Transverse colon (tissue), 4 donors: ENCODE measurements around the gene PABPC3. TPM values are rescaled to one million over a fixed set of nuclear protein-coding genes. Genes with fewer than 3 reads are reported as not detected.

Source experiments
- DNase-seq: peaks from one replicate; pipeline ENCODE4 v3.0.0-alpha.2; 2019
- H3K27ac ChIP-seq, 4 donors: fragments of 200-600 bp; sonication (generic); 2 replicates each; pipeline ENCODE4 v1.5.1; 2016 to 2018; ENCODE audit warnings: inconsistent platforms in 4 of 4
- H3K27me3 ChIP-seq: fragments of 200-600 bp; sonication (generic); 2 replicates; pipeline ENCODE4 v1.5.1; 2017; ENCODE audit warnings: inconsistent platforms
- H3K36me3 ChIP-seq, 4 donors: fragments of 200-600 bp; sonication (generic); 2 replicates each; pipeline ENCODE4 v1.5.1; 2017 to 2019; ENCODE audit warnings: inconsistent platforms in 4 of 4
- H3K4me1 ChIP-seq, 4 donors: fragments of 200-600 bp; sonication (generic); 2 replicates each; pipeline ENCODE4 v1.5.1; 2017 to 2020; ENCODE audit warnings: inconsistent platforms in 4 of 4
- H3K4me3 ChIP-seq, 4 donors: fragments of 200-600 bp; sonication (generic); 1 replicate in 1 of 4; 2 replicates in 3 of 4; pipeline versions ENCODE4 v1.5.1 to v1.6.1; 2017 to 2019; ENCODE audit warnings: inconsistent platforms in 4 of 4
- H3K9me3 ChIP-seq, 2 donors: fragments of 200-600 bp; sonication (generic); 2 replicates each; pipeline ENCODE4 v1.5.1; 2017 to 2019; ENCODE audit warnings: inconsistent platforms in 2 of 2
- EP300 ChIP-seq: sonication (generic); formaldehyde crosslinking; IDR thresholded peaks from one replicate; pipeline ENCODE4 v1.6.1; 2017; ENCODE audit warnings: antibody characterized with exemption, low read depth
- POLR2A ChIP-seq: fragments of 450-650 bp; IDR thresholded peaks from one replicate; pipeline ENCODE4 v1.6.1; 2016; ENCODE audit warnings: antibody characterized with exemption, mild to moderate bottlenecking, moderate library complexity
- POLR2AphosphoS5 ChIP-seq, 3 donors: sonication (generic); formaldehyde crosslinking; IDR thresholded peaks; one replicate each; pipeline ENCODE4 v1.6.1; 2016; ENCODE audit warnings: antibody characterized with exemption in 3 of 3
- WGBS, 2 donors: methylation state at CpG; one replicate each; pipeline ENCODE4 v1.1.5; 2018; ENCODE audit warnings: low coverage in 1 of 2; 5-methylcytosine and 5-hydroxymethylcytosine counted together
- in situ Hi-C, 4 donors: fragments of 200-750 bp; cut with MboI; loops; one replicate each; pipeline versions ENCODE4 v1.15.0 to v1.15.1; 2017; ENCODE audit warnings: low sequenced_read_pairs in 3 of 4, low pct_ligation_motif_present in 1 of 4, low pct_unique_long_range_greater_than_20kb in 1 of 4
- intact Hi-C: fragments of 100-400 bp; cut with DNase I; formaldehyde crosslinking; loops from one replicate; pipeline ENCODE4 v1.15.1; 2023; ENCODE audit warnings: low total_unique reads
- total RNA-seq, 4 donors: library from RNA; depleted of rRNA; stranded (reverse); fragments of >200 nt; gene quantifications; one replicate each; pipeline ENCODE4 v1.1.0, GENCODE V29; 2016
- TF ChIP-seq, protein P1 (sequence below), 5 experiments: fragments of 200-600 bp in 3 of 5; fragments of 450-650 bp in 2 of 5; sonication (generic) in 3 of 5; IDR thresholded peaks; 1 replicate in 2 of 5; 2 replicates in 3 of 5; pipeline ENCODE4 v1.5.1; 2016 to 2017; ENCODE audit warnings: antibody characterized with exemption in 5 of 5, inconsistent platforms in 3 of 5, mild to moderate bottlenecking in 2 of 5, moderate library complexity in 1 of 5

Gene PABPC3
- total RNA-seq, 4 donors from 2014 or later: 0.14 to 0.20 TPM; not detected in 2

DNA sequence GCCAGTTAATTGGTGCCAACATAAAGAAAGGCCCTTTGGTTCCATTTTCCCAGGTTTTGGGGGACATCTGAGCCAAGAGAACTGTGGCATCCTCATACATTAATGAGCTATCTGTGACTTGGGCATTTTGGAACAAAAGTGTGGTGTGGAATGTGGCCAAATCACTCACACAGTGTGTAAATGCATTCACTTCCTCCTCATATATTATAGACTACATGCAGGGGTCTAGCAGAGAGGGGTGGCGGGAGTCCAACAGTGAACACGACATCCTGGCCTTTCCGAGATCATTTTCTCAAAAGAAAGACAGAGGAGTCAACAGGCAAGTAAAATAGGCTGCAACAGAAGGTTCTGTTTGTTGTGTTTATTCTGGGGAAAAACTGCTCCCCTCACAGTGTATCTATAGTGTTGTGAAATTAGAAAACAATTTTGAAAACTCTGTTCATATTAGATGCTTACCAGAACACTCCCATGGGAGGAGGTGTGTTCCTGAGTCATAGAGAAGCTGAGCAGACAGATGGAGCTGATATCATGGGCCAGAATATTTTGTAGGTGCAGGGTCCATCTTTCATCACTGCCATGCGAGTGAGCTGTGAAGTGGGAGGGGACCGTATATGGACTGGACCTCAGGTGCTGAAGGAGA lies 36.9 kb downstream of the PABPC3 start:
- no peaks in the 10 kb centered on the region for H3K4me1 ChIP-seq
- no peak overlapping the region for H3K4me3 ChIP-seq
- DNase-seq: no peak
- H3K9me3 ChIP-seq: no peaks in the 10 kb centered on the region
- H3K36me3 ChIP-seq: no peaks in the 10 kb centered on the region
- in situ Hi-C loops: no loop called here
- H3K27ac ChIP-seq: no peak overlapping the region
- peaks cover 20% of the 10 kb centered on the region for H3K27me3 ChIP-seq
- no peak for TF ChIP-seq POLR2AphosphoS5 (IDR thresholded peaks at IDR 0.05)
- TF ChIP-seq EP300: no peak
- no peak for TF ChIP-seq POLR2A
- TF ChIP-seq, protein P1, sequence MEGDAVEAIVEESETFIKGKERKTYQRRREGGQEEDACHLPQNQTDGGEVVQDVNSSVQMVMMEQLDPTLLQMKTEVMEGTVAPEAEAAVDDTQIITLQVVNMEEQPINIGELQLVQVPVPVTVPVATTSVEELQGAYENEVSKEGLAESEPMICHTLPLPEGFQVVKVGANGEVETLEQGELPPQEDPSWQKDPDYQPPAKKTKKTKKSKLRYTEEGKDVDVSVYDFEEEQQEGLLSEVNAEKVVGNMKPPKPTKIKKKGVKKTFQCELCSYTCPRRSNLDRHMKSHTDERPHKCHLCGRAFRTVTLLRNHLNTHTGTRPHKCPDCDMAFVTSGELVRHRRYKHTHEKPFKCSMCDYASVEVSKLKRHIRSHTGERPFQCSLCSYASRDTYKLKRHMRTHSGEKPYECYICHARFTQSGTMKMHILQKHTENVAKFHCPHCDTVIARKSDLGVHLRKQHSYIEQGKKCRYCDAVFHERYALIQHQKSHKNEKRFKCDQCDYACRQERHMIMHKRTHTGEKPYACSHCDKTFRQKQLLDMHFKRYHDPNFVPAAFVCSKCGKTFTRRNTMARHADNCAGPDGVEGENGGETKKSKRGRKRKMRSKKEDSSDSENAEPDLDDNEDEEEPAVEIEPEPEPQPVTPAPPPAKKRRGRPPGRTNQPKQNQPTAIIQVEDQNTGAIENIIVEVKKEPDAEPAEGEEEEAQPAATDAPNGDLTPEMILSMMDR (IDR thresholded peaks at IDR 0.05): no peak
- intact Hi-C loops: no loop called here
- WGBS, 2 donors: 60 to 80% methylated on average over 2 to 5 of the region's 5 CpGs

DNA sequence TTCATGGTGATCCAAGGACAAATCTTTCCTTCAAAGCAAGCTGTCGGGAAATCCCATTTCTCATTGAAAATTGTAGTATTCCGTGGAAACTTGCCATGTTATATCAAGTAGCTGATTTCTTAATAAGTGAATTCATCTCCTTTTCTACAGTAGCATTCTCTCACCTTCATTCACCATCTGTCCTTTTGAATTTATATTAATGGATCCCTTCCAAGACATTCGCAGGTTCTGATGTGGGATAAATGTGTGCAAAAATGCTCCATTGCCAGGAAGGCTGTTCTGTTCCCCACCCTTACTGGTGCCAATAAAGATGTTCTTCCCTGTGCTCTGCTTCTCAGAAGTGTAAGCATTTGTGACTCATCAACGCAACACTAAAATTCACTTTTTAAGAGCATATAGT lies 40.0 kb downstream of the PABPC3 start:
- H3K9me3 ChIP-seq: no peaks in the 10 kb centered on the region
- H3K27ac ChIP-seq: no peak overlapping the region
- no peaks in the 10 kb centered on the region for H3K36me3 ChIP-seq
- no peak for TF ChIP-seq POLR2AphosphoS5 (IDR thresholded peaks at IDR 0.05)
- no peak for TF ChIP-seq EP300
- TF ChIP-seq, protein P1 (IDR thresholded peaks at IDR 0.05): no peak
- H3K27me3 ChIP-seq: peaks cover 20% of the 10 kb centered on the region
- no peak overlapping the region for H3K4me3 ChIP-seq
- no peaks in the 10 kb centered on the region for H3K4me1 ChIP-seq
- in situ Hi-C loops (no loop called here), intact Hi-C loops (no loop called here)
- 76 to 86% methylated on average over 4 of the region's 4 CpGs for WGBS, 2 donors
- DNase-seq: no peak

DNA sequence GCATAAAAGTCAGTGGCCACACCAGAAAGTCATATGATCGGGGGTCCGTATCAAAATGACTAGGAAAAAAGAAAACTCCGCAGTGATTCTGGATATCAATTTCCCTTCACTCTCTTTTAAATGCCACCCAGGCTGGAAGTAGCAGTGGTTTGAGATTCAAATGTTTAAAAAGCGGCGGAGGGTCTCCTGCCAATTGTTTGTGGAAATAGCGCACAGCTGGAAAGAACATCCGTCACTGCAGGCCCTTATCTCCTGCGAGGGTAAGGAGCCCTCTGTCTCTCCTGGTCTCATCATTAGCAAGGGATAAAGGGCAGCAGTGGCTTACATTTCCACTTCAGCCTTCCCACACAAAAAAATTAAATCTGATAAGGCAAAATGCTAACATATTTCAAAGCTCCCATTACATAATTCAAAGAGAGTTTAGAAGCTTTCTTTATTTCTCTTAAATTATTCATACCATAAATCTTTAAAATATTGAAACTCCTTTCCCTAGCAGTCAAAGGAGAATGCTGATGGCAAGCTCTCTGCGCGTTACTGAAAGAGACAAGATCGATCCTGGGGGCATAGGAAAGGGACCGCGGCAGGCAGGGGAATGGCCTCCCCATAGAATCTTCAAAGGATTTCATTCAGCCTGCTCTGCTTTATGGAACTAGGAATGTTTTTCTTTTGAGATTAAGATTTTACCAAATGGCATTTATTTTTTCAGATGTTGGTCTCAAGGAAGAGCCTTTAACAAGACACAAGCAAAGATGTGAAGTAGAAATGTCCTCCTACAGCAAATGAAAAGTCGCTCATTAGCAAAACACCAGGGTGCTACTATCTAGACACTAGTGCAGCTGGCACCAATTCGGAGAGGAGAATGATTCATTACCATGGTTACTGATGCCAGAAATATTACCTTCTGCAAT lies 41.2 kb downstream of the PABPC3 start:
- Histone ChIP-seq H3K9me3 (no peaks in the 10 kb centered on the region), H3K4me3 (no peak overlapping the region), H3K36me3 (no peaks in the 10 kb centered on the region), H3K4me1 (no peaks in the 10 kb centered on the region), H3K27ac (no peak overlapping the region), H3K27me3 (peaks cover 20% of the 10 kb centered on the region)
- intact Hi-C loops (no loop called here), in situ Hi-C loops (no loop called here)
- TF ChIP-seq POLR2A (no peak), POLR2AphosphoS5 (IDR thresholded peaks at IDR 0.05) (no peak), EP300 (no peak)
- TF ChIP-seq, protein P1 (IDR thresholded peaks at IDR 0.05): no peak
- WGBS, 2 donors: 34 to 41% methylated on average over 9 to 15 of the region's 15 CpGs
- no peak for DNase-seq

DNA sequence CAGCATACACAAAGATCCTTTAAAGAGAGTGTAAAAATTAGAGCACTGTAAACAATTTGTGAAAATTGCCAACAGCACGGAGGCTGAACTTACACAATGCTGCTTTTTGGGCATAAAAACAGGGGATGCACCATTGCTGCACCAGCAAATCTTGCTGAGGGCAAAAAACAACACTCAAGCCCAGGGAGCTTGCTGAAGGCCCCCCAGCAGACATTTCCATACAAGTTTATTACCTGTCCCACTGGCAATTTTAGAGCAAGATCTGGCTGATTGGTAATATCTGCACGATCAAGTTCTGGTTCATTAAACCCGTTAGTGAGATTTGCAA lies 41.8 kb downstream of the PABPC3 start:
- DNase-seq: no peak
- in situ Hi-C loops: no loop called here
- intact Hi-C loops: no loop called here
- no peak overlapping the region for H3K4me3 ChIP-seq
- TF ChIP-seq POLR2A (no peak), EP300 (no peak), POLR2AphosphoS5 (IDR thresholded peaks at IDR 0.05) (no peak)
- TF ChIP-seq, protein P1 (IDR thresholded peaks at IDR 0.05): no peak
- peaks cover 20% of the 10 kb centered on the region for H3K27me3 ChIP-seq
- 78% methylated on average over 3 of the region's 3 CpGs; no CpG with 5 or more reads in 1 of the 2 donors for WGBS, 2 donors
- no peaks in the 10 kb centered on the region for H3K4me1 ChIP-seq
- H3K36me3 ChIP-seq: no peaks in the 10 kb centered on the region
- H3K27ac ChIP-seq: no peak overlapping the region
- no peaks in the 10 kb centered on the region for H3K9me3 ChIP-seq
